A549 treated with AZD9567 at 1 μM for 4 hours (cell line): ENCODE results near the gene LTBP4. TPM values are rescaled to one million over a fixed set of nuclear protein-coding genes. Genes with fewer than 3 reads are reported as not detected.

Experiments used
- total RNA-seq: library from RNA; stranded (reverse); fragments of 200-300 nt; extraction: Qiagen RNA extraction; gene quantifications from 5 replicates; pipeline ENCODE4 v1.2.3, GENCODE V29; 2022; ENCODE audit not compliant: insufficient read depth

LTBP4 gene
- total RNA-seq: 35.2 to 57.9 TPM (median 54.8 TPM) in 5 replicates

GRCh38 chr19:40601134-40601974 lies at the start of gene LTBP4:
Gene LTBP4, plus strand, starts transcription at chr19:40601369. Its CDS starts 19 bp downstream, at chr19:40601388.

GRCh38 chr19:40576585-40577451 lies 24.4 kb upstream of the LTBP4 start, which contains the start of gene SHKBP1:
Gene SHKBP1, plus strand, starts transcription at chr19:40576873. Its CDS starts 27 bp downstream, at chr19:40576900.

Other genes with a start within 250 kb of the LTBP4 start
- gene HIPK4, start 211.2 kb upstream of the LTBP4 start, total RNA-seq: 0.27 to 0.35 TPM (median 0.31 TPM) in 4 of 5 replicates, not detected in the other
- gene PRX, start 188.0 kb upstream of the LTBP4 start, total RNA-seq: 1.4 to 1.6 TPM (median 1.5 TPM) in 5 replicates
- gene SERTAD1, start 175.4 kb upstream of the LTBP4 start, total RNA-seq: 24.0 to 53.9 TPM (median 42.9 TPM) in 5 replicates
- 25.6 to 45.7 TPM (median 37.6 TPM) in 5 replicates for gene SERTAD3, start 157.0 kb upstream of the LTBP4 start, total RNA-seq
- 240 to 363 TPM (median 318 TPM) in 5 replicates for gene BLVRB, start 135.6 kb upstream of the LTBP4 start, total RNA-seq
- gene SPTBN4, start 134.4 kb upstream of the LTBP4 start, total RNA-seq: 0.32 to 0.72 TPM (median 0.52 TPM) in 5 replicates
- gene SHKBP1, start 24.5 kb upstream of the LTBP4 start, total RNA-seq: 125 to 139 TPM (median 133 TPM) in 5 replicates
- 47.8 to 82.6 TPM (median 77.1 TPM) in 5 replicates for gene NUMBL, start 89.3 kb downstream of the LTBP4 start, total RNA-seq
- 69.8 to 88.8 TPM (median 84.0 TPM) in 5 replicates for gene COQ8B, start 115.5 kb downstream of the LTBP4 start, total RNA-seq
- gene ITPKC, start 115.7 kb downstream of the LTBP4 start, total RNA-seq: 20.5 to 35.5 TPM (median 31.6 TPM) in 5 replicates
- 14.5 to 18.5 TPM (median 16.7 TPM) in 5 replicates for gene ACTMAP, start 149.1 kb downstream of the LTBP4 start, total RNA-seq
- gene SNRPA, start 149.8 kb downstream of the LTBP4 start, total RNA-seq: 145 to 179 TPM (median 153 TPM) in 5 replicates
- not detected in 5 replicates for gene MIA, start 174.2 kb downstream of the LTBP4 start, total RNA-seq
- gene RAB4B, start 176.9 kb downstream of the LTBP4 start, total RNA-seq: 12.8 to 22.1 TPM (median 20.1 TPM) in 5 replicates
- gene EGLN2, start 197.8 kb downstream of the LTBP4 start, total RNA-seq: 79.8 to 98.3 TPM (median 95.8 TPM) in 5 replicates
- not detected in 5 replicates for gene CYP2A6, start 249.1 kb downstream of the LTBP4 start, total RNA-seq